K562 (cell line): ENCODE results near the gene FBXW7. TPM values are rescaled to one million over a fixed set of nuclear protein-coding genes. Genes with fewer than 3 reads are reported as not detected.

Experiments used
- ATAC-seq: fragments of 200-7000 bp; cut with Tn5 transposase; 3 replicates; pipeline ENCODE4 v1.9.1; 2020; ENCODE audit warnings: moderate library complexity
- BruUV-seq: library from RNA; stranded (reverse); fragments of 400-500 nt; replicated peaks from 2 replicates; lab custom pipeline; 2021; lab: Mats Ljungman, UMichigan
- CTCF ChIA-PET: fragments of 300-600 bp; formaldehyde crosslinking; extraction: SDS; loops from one replicate; lab custom pipeline; 2021; ENCODE audit warnings: low intra/inter-chr PET ratio; lab: Yijun Ruan, JAX
- POLR2A ChIA-PET: fragments of 300-600, 350-650 bp; sonication (Branson Sonifier 250); formaldehyde crosslinking; extraction: SDS; loops from one replicate; lab custom pipeline; 2021; ENCODE audit warnings: antibody characterized with exemption, inconsistent platforms; lab: Yijun Ruan, JAX
- DNase-seq, 4 experiments: peaks; one replicate each; pipeline versions ENCODE4 v3.0.0 to v3.0.0-alpha.2; 2011 to 2018; ENCODE audit warnings: low spot score in 3 of 4, mixed read lengths in 3 of 4; ENCODE audit errors: extremely low read depth in 1 of 4
- FAIRE-seq: peaks from 2 replicates; lab custom pipeline; 2011; peaks lifted over from hg19 to GRCh38; lab: Jason Lieb, UNC
- H2AFZ ChIP-seq: 2 replicates; pipeline ENCODE4 v1.6.0; 2011; ENCODE audit warnings: low read depth, low read length, control low read depth, inconsistent platforms
- H3K27ac ChIP-seq: fragments of 200-600 bp; 3 replicates; pipeline ENCODE4 v1.8.0; 2011; ENCODE audit warnings: low read depth, mild to moderate bottlenecking, control low read depth, inconsistent platforms, low read length, moderate library complexity, mixed read lengths; ENCODE audit errors: extremely low read depth
- H3K27me3 ChIP-seq, 2 experiments: fragments of 300-600 bp in 1 of 2; 2 replicates in 1 of 2; 3 replicates in 1 of 2; pipeline versions ENCODE4 v1.6.0 to v1.8.0; 2011; ENCODE audit warnings: inconsistent platforms in 2 of 2, low read length in 2 of 2, mild to moderate bottlenecking in 1 of 2, mixed read lengths in 1 of 2, moderate library complexity in 1 of 2; ENCODE audit not compliant: control insufficient read depth in 2 of 2, insufficient read depth in 2 of 2
- H3K36me3 ChIP-seq: fragments of 300-600 bp; 3 replicates; pipeline ENCODE4 v1.8.0; 2011; ENCODE audit warnings: mild to moderate bottlenecking, low read length, inconsistent platforms; ENCODE audit not compliant: control insufficient read depth, insufficient read depth
- H3K4me1 ChIP-seq, 2 experiments: fragments of 200-600 bp in 1 of 2; replicated peaks in 1 of 2; 2 replicates in 1 of 2; 3 replicates in 1 of 2; pipeline versions ENCODE4 v1.5.1 to v1.8.0; 2011; ENCODE audit warnings: inconsistent platforms in 2 of 2, low read length in 2 of 2, mild to moderate bottlenecking in 1 of 2, mixed read lengths in 1 of 2, moderate library complexity in 1 of 2; ENCODE audit not compliant: control insufficient read depth in 2 of 2, insufficient read depth in 2 of 2
- H3K4me2 ChIP-seq: 2 replicates; pipeline ENCODE4 v1.6.1; 2011; ENCODE audit warnings: low read length, control low read depth, inconsistent platforms, mixed read lengths; ENCODE audit not compliant: insufficient read depth
- H3K4me3 ChIP-seq: fragments of 200-600 bp; sonication (generic), shearing (Covaris generic); 2 replicates; pipeline ENCODE4 v1.5.1; 2016; ENCODE audit warnings: control low read depth, inconsistent platforms
- H3K79me2 ChIP-seq: fragments of 200-600 bp; 3 replicates; pipeline ENCODE4 v1.8.0; 2011; ENCODE audit warnings: low read length, inconsistent platforms; ENCODE audit not compliant: control insufficient read depth, insufficient read depth
- H3K9ac ChIP-seq, 2 experiments: 2 replicates each; pipeline versions ENCODE4 v1.6.0 to v1.6.1; 2011; ENCODE audit warnings: low read depth in 2 of 2, low read length in 2 of 2, control low read depth in 1 of 2, inconsistent platforms in 1 of 2, mild to moderate bottlenecking in 1 of 2, mixed read lengths in 1 of 2; ENCODE audit not compliant: insufficient read depth in 1 of 2
- H3K9me1 ChIP-seq: one replicate; pipeline ENCODE4 v1.6.0; 2011; ENCODE audit warnings: inconsistent platforms, mild to moderate bottlenecking, low read length, moderate library complexity; ENCODE audit not compliant: control insufficient read depth, insufficient read depth
- H3K9me3 ChIP-seq: replicated peaks from 2 replicates; pipeline ENCODE4 v1.5.1; 2011; ENCODE audit warnings: low read depth, low read length, inconsistent platforms; ENCODE audit not compliant: control insufficient read depth, insufficient read depth
- H4K20me1 ChIP-seq: replicated peaks from 2 replicates; pipeline ENCODE4 v1.6.1; 2011; ENCODE audit warnings: low read length, inconsistent platforms, mixed read lengths; ENCODE audit not compliant: control insufficient read depth, insufficient read depth
- ARHGAP35 ChIP-seq: fragments of 450-650 bp; IDR thresholded peaks from 2 replicates; pipeline ENCODE4 v1.6.1; 2018; ENCODE audit not compliant: partially characterized antibody
- CCAR2 ChIP-seq: fragments of 200-400 bp; formaldehyde crosslinking; IDR thresholded peaks from 2 replicates; pipeline ENCODE4 v1.6.1; 2017; ENCODE audit warnings: mild to moderate bottlenecking, low read depth, low read length
- CREBBP ChIP-seq: IDR thresholded peaks from one replicate; pipeline ENCODE4 v1.6.1; 2012; ENCODE audit warnings: low read depth, mild to moderate bottlenecking, control low read depth, inconsistent platforms, low read length
- ETS2 ChIP-seq: IDR thresholded peaks from 2 replicates; pipeline ENCODE4 v1.6.1; 2016; ENCODE audit warnings: borderline replicate concordance, missing genetic modification characterization, mild to moderate bottlenecking, moderate library complexity, missing compliant biosample characterization; ENCODE audit not compliant: poor library complexity, severe bottlenecking
- HEY1 ChIP-seq: fragments of 250-450 bp; sonication (Bioruptor Pico); IDR thresholded peaks from 2 replicates; pipeline ENCODE4 v1.5.0; 2020; ENCODE audit warnings: mild to moderate bottlenecking, moderate library complexity, borderline replicate concordance
- IFI16 ChIP-seq: fragments of 250-450 bp; sonication (Bioruptor Pico); IDR thresholded peaks from 2 replicates; pipeline ENCODE4 v2.1.2; 2022; ENCODE audit warnings: mild to moderate bottlenecking, inconsistent platforms
- ILF3 ChIP-seq: fragments of 450-650 bp; IDR thresholded peaks from 2 replicates; pipeline ENCODE4 v1.6.1; 2018; ENCODE audit warnings: antibody characterized with exemption, mild to moderate bottlenecking, moderate library complexity, borderline replicate concordance
- KAT2B ChIP-seq: IDR thresholded peaks from one replicate; pipeline ENCODE4 v1.6.1; 2012; ENCODE audit warnings: low read depth, mild to moderate bottlenecking, control low read depth, inconsistent platforms, low read length, moderate library complexity
- KHSRP ChIP-seq: fragments of 450-650 bp; IDR thresholded peaks from 2 replicates; pipeline ENCODE4 v1.6.1; 2017
- MTA2 ChIP-seq: fragments of 450-650 bp; IDR thresholded peaks from 2 replicates; pipeline ENCODE4 v1.6.1; 2016; ENCODE audit warnings: low read depth
- PHTF2 ChIP-seq: fragments of 250-450 bp; sonication (Bioruptor Pico); IDR thresholded peaks from 2 replicates; pipeline ENCODE4 v1.5.0; 2021; ENCODE audit warnings: mild to moderate bottlenecking
- RFX7 ChIP-seq: fragments of 250-450 bp; sonication (Bioruptor Pico); IDR thresholded peaks from 2 replicates; pipeline ENCODE4 v1.5.1; 2021; ENCODE audit warnings: mild to moderate bottlenecking
- SNIP1 ChIP-seq: fragments of 450-650 bp; IDR thresholded peaks from 2 replicates; pipeline ENCODE4 v1.7.1; 2017; ENCODE audit warnings: low read depth, mild to moderate bottlenecking
- TCF3 ChIP-seq: sonication (generic); formaldehyde crosslinking; IDR thresholded peaks from 2 replicates; pipeline ENCODE4 v1.4.0; 2020; ENCODE audit warnings: mild to moderate bottlenecking, missing genetic modification reagents
- ZEB2 ChIP-seq: fragments of 450-650 bp; IDR thresholded peaks from 2 replicates; pipeline ENCODE4 v1.6.1; 2016
- ZFPM2 ChIP-seq: fragments of 250-450 bp; sonication (Bioruptor Pico); IDR thresholded peaks from 2 replicates; pipeline ENCODE4 v1.5.1; 2022; ENCODE audit warnings: mild to moderate bottlenecking
- ZNF217 ChIP-seq: sonication (generic); formaldehyde crosslinking; IDR thresholded peaks from 2 replicates; pipeline ENCODE4 v1.8.0; 2022; ENCODE audit warnings: mild to moderate bottlenecking, missing genetic modification reagents
- ZNF280B ChIP-seq: fragments of 250-450 bp; sonication (Bioruptor Pico); IDR thresholded peaks from 2 replicates; pipeline ENCODE4 v1.5.1; 2021; ENCODE audit warnings: mild to moderate bottlenecking
- ZNF830 ChIP-seq: fragments of 250-450 bp; sonication (Bioruptor Pico); IDR thresholded peaks from 2 replicates; pipeline ENCODE4 v1.5.0; 2021; ENCODE audit warnings: mild to moderate bottlenecking
- whole genome bisulfite sequencing: fragments of 100-300 bp; shearing (Covaris generic); methylation state at CpG from one replicate; pipeline ENCODE4 v1.1.6; 2016; ENCODE audit warnings: low coverage, mixed read lengths; ENCODE audit not compliant: insufficient coverage; ENCODE audit errors: missing lambda C conversion rate; 5-methylcytosine and 5-hydroxymethylcytosine counted together
- in situ Hi-C: fragments of 300-500 bp; cut with MboI; formaldehyde crosslinking; loops from 4 replicates; pipeline ENCODE4 v1.15.0; 2018; ENCODE audit warnings: inconsistent platforms, mixed read lengths
- intact Hi-C: fragments of 100-400 bp; cut with micrococcal nuclease; formaldehyde crosslinking; loops from 2 replicates; pipeline ENCODE4 v1.14.2; 2022
- polyA plus RNA-seq, 8 experiments: library from polyadenylated mRNA; depleted of rRNA in 4 of 8; stranded (reverse) in 5 of 8; unstranded in 3 of 8; fragments of >200 nt; fragmentation: Nextera tagmentation in 2 of 8; fragmentation: Illumina TruSeq in 1 of 8; extraction: Ambion mirVana in 2 of 8; extraction: Trizol in 1 of 8; gene quantifications; 2 replicates each; pipeline versions ENCODE4 v1.2.1 to v1.2.3, GENCODE V29; 2011 to 2014; ENCODE audit warnings: inconsistent platforms in 1 of 8, missing spikeins in 1 of 8
- total RNA-seq, 7 experiments: library from RNA; depleted of rRNA in 6 of 7; stranded (reverse); fragments of >200 nt in 6 of 7; fragmentation: Illumina TruSeq in 2 of 7; extraction: Trizol in 2 of 7; gene quantifications; 2 replicates each; pipeline versions ENCODE4 v1.2.1 to v1.2.3, GENCODE V29; 2011 to 2021; ENCODE audit warnings: low replicate concordance in 1 of 7

The FBXW7 gene
- total and polyA plus RNA-seq, 9 of the 15 experiments (the other 6 are each of a cell fraction or from before 2014, with no cell fraction given) = 6.8 to 44.2 (median 16.4) TPM

GRCh38 chr4:152327606-152328453 lies 208.1 kb downstream of the FBXW7 start (continued):
- TF ChIP-seq ILF3 = no peak
- TF ChIP-seq ZNF217 (CRISPR knock-in tag) = no peak

GRCh38 chr4:152325831-152326230 lies 210.1 kb downstream of the FBXW7 start:
- ChIA-PET CTCF (interaction anchor here (0.6 kb wide), 1 partner anchor 999 kb away, joined by 3 read pairs; no protein-coding TSS in a partner anchor), POLR2A (interaction anchor here (0.8 kb wide), 1 partner anchor 459 kb away, joined by 3 read pairs; no protein-coding TSS in a partner anchor)
- FAIRE-seq = no peak
- Histone ChIP-seq H3K27ac (no peak overlapping the region), H3K4me1 (no peaks in the 10 kb centered on the region), H3K79me2 (no peaks in the 10 kb centered on the region), H3K36me3 (peaks cover 42% of the 10 kb centered on the region), H3K4me3 (no peak overlapping the region), H3K4me2 (no peak overlapping the region), H4K20me1 (no peaks in the 10 kb centered on the region; the same call in 1 of the 2 replicates), H2AFZ (no peak overlapping the region), H3K9ac (no peak overlapping the region), H3K9me3 (no peaks in the 10 kb centered on the region), H3K27me3 (no peaks in the 10 kb centered on the region), H3K9me1 (no peaks in the 10 kb centered on the region)
- no peak for ATAC-seq
- no TSS peak for BruUV-seq
- WGBS = 77% methylated on average over 5 of the region's 5 CpGs
- no peak for DNase-seq
- TF ChIP-seq IFI16 (CRISPR knock-in tag) = no peak
- TF ChIP-seq HEY1 = no peak
- no peak for TF ChIP-seq ARHGAP35
- TF ChIP-seq TCF3 (CRISPR knock-in tag) = no peak
- TF ChIP-seq SNIP1 = no peak
- no peak for TF ChIP-seq KAT2B
- no peak for TF ChIP-seq CREBBP
- TF ChIP-seq ETS2 (tag) = no peak
- TF ChIP-seq ZEB2 = no peak
- TF ChIP-seq ZFPM2 (CRISPR knock-in tag) = no peak
- TF ChIP-seq PHTF2 = no peak
- TF ChIP-seq CCAR2 = no peak
- no peak for TF ChIP-seq MTA2
- TF ChIP-seq ZNF280B = no peak
- TF ChIP-seq RFX7 (CRISPR knock-in tag) = no peak
- TF ChIP-seq ZNF830 (CRISPR knock-in tag) = no peak
- TF ChIP-seq KHSRP = no peak
- in situ Hi-C loops (no loop called here), intact Hi-C loops (no loop called here)
